ENCODE data around the gene TIA1.
"Not testable (repeated sequence)": the region's sequence is repeated elsewhere in the genome, so short reads cannot be mapped to it uniquely, and the experiment has no call there.

TIA1 gene, protein sequence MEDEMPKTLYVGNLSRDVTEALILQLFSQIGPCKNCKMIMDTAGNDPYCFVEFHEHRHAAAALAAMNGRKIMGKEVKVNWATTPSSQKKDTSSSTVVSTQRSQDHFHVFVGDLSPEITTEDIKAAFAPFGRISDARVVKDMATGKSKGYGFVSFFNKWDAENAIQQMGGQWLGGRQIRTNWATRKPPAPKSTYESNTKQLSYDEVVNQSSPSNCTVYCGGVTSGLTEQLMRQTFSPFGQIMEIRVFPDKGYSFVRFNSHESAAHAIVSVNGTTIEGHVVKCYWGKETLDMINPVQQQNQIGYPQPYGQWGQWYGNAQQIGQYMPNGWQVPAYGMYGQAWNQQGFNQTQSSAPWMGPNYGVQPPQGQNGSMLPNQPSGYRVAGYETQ

DNA sequence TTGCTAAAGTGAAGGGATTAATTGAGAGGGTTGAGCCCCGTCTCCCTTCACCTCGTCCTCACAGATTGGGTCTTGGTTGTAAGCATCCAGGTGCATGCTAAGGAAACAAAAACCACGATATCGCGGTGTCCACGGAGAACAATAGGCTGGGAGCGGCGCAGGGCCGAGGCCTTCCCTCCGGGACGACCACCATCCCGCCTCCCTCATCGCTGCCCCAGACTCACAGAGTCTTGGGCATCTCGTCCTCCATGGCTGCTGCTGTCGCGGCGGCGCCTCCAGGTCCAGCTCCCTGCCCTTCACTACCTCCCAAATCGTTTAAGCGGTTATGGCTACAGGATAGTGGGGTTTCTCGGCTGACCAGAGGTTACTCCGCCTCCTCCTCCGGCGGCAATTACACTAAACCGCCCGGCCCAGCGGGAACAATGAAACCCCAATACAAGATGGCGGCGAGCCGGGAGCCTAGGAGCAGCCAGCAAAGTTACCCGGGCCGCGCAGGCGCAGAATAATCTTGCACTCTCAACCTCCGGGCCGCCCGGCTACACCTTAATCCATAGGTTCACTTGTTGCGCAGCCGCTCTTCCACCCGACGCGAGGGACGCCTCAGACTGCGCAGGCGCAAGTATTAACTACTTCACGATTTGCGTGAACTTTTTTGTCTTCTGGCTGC is at the start of gene TIA1:
Gene TIA1, minus strand, starts transcription at position 448 of the 667 bp plus-strand sequence. Its CDS starts 198 bp downstream, at position 250.
- no peaks in the 10 kb centered on the region for H3K36me3 ChIP-seq (ENCODE audit: control insufficient read depth in 2 of 2, insufficient read depth in 2 of 2, low read length in 2 of 2)
- peak within 1 kb of the TSS; percentile 89 to 99 for H3K9ac ChIP-seq (ENCODE audit: low read length in 2 of 2)
- peak within 1 kb of the TSS; percentile 95 to 100 for H3K4me3 ChIP-seq (ENCODE audit: low read length in 2 of 2)
- H3K27me3 ChIP-seq (ENCODE audit: control insufficient read depth in 1 of 2, insufficient read depth in 2 of 2, low read length in 2 of 2), result no peaks in the 10 kb centered on the region
- H3K9me3 ChIP-seq (ENCODE audit: control insufficient read depth in 2 of 2, low read length in 2 of 2), result no peaks in the 10 kb centered on the region
- no peaks in the 10 kb centered on the region for H3K4me1 ChIP-seq (ENCODE audit: control insufficient read depth, insufficient read depth, low read length)
- peak within 1 kb of the TSS; percentile 92 for H3K27ac ChIP-seq (ENCODE audit: low read length)

- not testable (repeated sequence) for H3K4me1 ChIP-seq (ENCODE audit: control insufficient read depth, insufficient read depth, low read length); H3K4me3 ChIP-seq (ENCODE audit: low read length in 2 of 2); H3K27me3 ChIP-seq (ENCODE audit: control insufficient read depth in 1 of 2, insufficient read depth in 2 of 2, low read length in 2 of 2); H3K36me3 ChIP-seq (ENCODE audit: control insufficient read depth in 2 of 2, insufficient read depth in 2 of 2, low read length in 2 of 2); H3K9me3 ChIP-seq (ENCODE audit: control insufficient read depth in 2 of 2, low read length in 2 of 2); H3K27ac ChIP-seq (ENCODE audit: low read length); H3K9ac ChIP-seq (ENCODE audit: low read length in 2 of 2)
These were observed 49.4 kb upstream of the TIA1 start for GRCh38 chr2:70297828-70298227.

DNA sequence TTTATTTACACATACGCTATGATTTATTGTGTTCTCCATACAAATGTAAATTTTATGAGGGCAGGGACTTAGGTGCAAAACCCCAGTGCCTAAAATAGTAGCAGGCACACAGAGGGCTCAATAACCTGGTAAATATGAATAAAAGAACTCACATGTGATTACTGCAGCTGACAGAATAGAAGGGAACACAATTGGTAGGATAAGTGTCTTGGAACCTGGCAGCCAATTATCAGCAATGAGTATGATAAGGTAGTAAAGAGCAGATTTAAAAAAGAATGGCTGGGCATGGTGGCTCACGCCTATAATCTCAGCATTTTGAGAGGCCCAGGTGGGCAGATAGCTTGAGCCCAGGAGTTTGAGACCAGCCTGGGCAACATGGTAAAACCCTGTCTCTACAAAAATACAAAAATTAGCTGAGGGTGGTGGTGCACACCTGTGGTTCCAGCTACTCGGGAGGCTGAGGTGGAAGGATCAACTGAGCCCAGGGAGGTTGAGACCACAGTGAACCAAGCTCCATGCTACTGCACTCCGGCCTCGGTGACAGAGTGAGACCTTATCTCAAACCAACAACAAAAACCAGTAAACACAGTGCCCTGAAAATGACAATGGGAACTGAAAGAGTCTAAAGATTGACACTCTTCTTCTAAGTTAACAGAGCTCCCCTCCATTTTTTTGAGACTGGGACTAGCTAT is 35.2 kb upstream of the TIA1 start:
- H3K9ac ChIP-seq (ENCODE audit: low read length in 2 of 2), result no peak overlapping the region
- H3K27me3 ChIP-seq (ENCODE audit: control insufficient read depth in 1 of 2, insufficient read depth in 2 of 2, low read length in 2 of 2), result no peaks in the 10 kb centered on the region
- H3K27ac ChIP-seq (ENCODE audit: low read length), result no peak overlapping the region
- H3K9me3 ChIP-seq (ENCODE audit: control insufficient read depth in 2 of 2, low read length in 2 of 2), result no peaks in the 10 kb centered on the region
- H3K36me3 ChIP-seq (ENCODE audit: control insufficient read depth in 2 of 2, insufficient read depth in 2 of 2, low read length in 2 of 2), result peaks cover 32 to 53% of the 10 kb centered on the region in 2 donors
- no peak overlapping the region for H3K4me3 ChIP-seq (ENCODE audit: low read length in 2 of 2)
- no peaks in the 10 kb centered on the region for H3K4me1 ChIP-seq (ENCODE audit: control insufficient read depth, insufficient read depth, low read length)

- peaks cover 32 to 48% of the 10 kb centered on the region in 2 donors for H3K36me3 ChIP-seq (ENCODE audit: control insufficient read depth in 2 of 2, insufficient read depth in 2 of 2, low read length in 2 of 2)
- H3K9ac ChIP-seq (ENCODE audit: low read length in 2 of 2), result no peak overlapping the region
- H3K4me1 ChIP-seq (ENCODE audit: control insufficient read depth, insufficient read depth, low read length), result no peaks in the 10 kb centered on the region
- no peak overlapping the region for H3K4me3 ChIP-seq (ENCODE audit: low read length in 2 of 2)
- no peaks in the 10 kb centered on the region for H3K27me3 ChIP-seq (ENCODE audit: control insufficient read depth in 1 of 2, insufficient read depth in 2 of 2, low read length in 2 of 2)
- no peak overlapping the region for H3K27ac ChIP-seq (ENCODE audit: low read length)
- no peaks in the 10 kb centered on the region for H3K9me3 ChIP-seq (ENCODE audit: control insufficient read depth in 2 of 2, low read length in 2 of 2)
These were observed 34.0 kb upstream of the TIA1 start for GRCh38 chr2:70282439-70282838.

DNA sequence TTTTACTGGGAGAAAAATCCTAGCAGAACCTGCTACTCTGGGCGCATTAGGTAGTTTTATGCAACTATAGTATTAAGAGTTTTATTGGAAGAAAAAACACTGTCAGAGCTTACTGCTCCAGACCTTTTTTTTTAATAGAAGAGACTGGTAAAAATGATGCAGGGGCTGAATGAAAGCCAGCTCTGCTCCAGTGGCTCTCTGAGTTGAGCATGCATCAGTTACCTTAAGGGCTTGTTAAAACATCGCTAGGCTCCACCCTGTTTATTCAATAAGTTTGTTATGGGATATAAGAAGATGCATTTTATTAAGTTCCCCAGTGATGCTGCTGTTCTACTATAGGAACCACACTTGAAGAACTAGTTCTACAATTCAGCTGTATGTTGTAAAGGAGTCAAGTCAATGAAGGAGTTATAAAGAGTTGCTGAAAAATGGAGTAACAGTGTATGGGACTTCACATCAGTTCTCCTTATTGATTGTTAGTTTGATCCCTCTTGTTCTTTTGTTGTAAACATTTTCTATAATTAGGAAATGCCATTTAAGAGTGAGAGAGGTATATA is 31.9 kb upstream of the TIA1 start:
- no peak overlapping the region for H3K9ac ChIP-seq (ENCODE audit: low read length in 2 of 2)
- no peaks in the 10 kb centered on the region for H3K9me3 ChIP-seq (ENCODE audit: control insufficient read depth in 2 of 2, low read length in 2 of 2)
- no peak overlapping the region for H3K27ac ChIP-seq (ENCODE audit: low read length)
- H3K36me3 ChIP-seq (ENCODE audit: control insufficient read depth in 2 of 2, insufficient read depth in 2 of 2, low read length in 2 of 2), result peaks cover 30 to 44% of the 10 kb centered on the region in 2 donors
- no peak overlapping the region for H3K4me3 ChIP-seq (ENCODE audit: low read length in 2 of 2)
- no peaks in the 10 kb centered on the region for H3K27me3 ChIP-seq (ENCODE audit: control insufficient read depth in 1 of 2, insufficient read depth in 2 of 2, low read length in 2 of 2)
- H3K4me1 ChIP-seq (ENCODE audit: control insufficient read depth, insufficient read depth, low read length), result no peaks in the 10 kb centered on the region

DNA sequence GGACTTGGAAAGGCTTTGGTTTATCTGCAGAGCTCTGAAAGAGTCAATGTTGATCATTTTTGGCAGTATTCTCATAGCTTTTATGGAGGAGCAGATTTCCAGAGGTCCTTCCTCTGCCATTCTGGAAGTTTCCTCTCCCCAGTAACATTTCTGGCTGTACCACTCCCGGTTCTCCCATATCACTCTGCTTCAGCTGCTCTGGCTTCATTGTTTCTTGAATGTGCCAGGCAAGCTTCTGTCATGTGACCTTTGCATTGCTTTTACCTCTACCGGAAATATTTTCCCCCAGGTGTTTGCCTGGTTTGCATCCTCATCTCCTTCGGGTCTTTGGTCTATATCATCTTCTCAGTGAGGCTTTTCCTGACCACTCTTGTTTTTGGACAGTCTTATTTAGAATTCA is 21.9 kb upstream of the TIA1 start:
- Histone ChIP-seq H3K9me3 (ENCODE audit: control insufficient read depth in 2 of 2, low read length in 2 of 2) (no peaks in the 10 kb centered on the region), H3K27me3 (ENCODE audit: control insufficient read depth in 1 of 2, insufficient read depth in 2 of 2, low read length in 2 of 2) (no peaks in the 10 kb centered on the region), H3K36me3 (ENCODE audit: control insufficient read depth in 2 of 2, insufficient read depth in 2 of 2, low read length in 2 of 2) (peaks cover 10 to 11% of the 10 kb centered on the region in 2 donors), H3K4me1 (ENCODE audit: control insufficient read depth, insufficient read depth, low read length) (no peaks in the 10 kb centered on the region), H3K9ac (ENCODE audit: low read length in 2 of 2) (no peak overlapping the region), H3K27ac (ENCODE audit: low read length) (no peak overlapping the region), H3K4me3 (ENCODE audit: low read length in 2 of 2) (no peak overlapping the region)

DNA sequence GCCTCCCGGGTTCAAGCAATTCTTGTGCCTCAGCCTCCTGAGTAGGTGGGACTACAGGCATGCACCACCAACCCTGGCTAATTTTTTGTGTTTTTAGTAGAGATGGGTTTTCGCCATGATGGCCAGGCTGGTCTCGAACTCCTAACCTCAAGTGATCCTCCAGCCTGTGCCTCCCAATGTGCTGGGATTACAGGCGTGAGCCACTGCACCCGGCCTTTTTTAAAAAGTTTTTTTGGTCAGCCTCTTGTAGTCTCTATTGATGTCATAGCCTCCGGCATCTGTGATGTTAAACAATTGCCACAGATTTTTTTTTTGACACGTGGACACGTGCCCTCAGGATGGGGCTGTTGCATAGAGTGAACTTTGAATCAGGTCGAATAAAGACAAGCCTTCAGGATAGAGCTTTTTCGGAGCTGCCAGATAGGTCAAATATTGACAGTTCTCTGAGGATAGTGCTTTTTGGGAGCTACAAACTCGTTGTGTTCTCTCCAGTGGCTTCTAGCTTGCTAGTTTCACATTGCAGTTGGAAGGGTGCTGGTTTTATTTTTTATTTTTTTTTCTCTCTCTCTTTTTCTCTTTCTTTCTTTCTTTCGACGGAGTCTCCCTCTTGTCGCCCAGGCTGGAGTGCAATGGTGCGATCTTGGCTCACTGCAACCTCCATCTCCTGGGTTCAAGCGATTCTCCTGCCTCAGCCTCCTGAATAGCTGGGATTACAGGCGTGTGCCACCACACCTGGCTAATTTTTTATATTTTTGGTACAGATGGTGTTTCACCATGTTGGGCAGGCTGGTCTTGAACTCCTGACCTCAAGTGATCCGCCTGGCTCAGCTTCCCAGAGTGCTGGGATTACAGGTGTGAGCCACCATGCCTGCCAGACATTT is 21.2 kb upstream of the TIA1 start:
- H3K27me3 ChIP-seq (ENCODE audit: control insufficient read depth in 1 of 2, insufficient read depth in 2 of 2, low read length in 2 of 2); H3K9me3 ChIP-seq (ENCODE audit: control insufficient read depth in 2 of 2, low read length in 2 of 2); H3K36me3 ChIP-seq (ENCODE audit: control insufficient read depth in 2 of 2, insufficient read depth in 2 of 2, low read length in 2 of 2); H3K27ac ChIP-seq (ENCODE audit: low read length); H3K4me1 ChIP-seq (ENCODE audit: control insufficient read depth, insufficient read depth, low read length); H3K4me3 ChIP-seq (ENCODE audit: low read length in 2 of 2); H3K9ac ChIP-seq (ENCODE audit: low read length in 2 of 2): not testable (repeated sequence)

GRCh38 chr2:70266925-70267324 is 18.5 kb upstream of the TIA1 start:
- H3K36me3 ChIP-seq (ENCODE audit: control insufficient read depth in 2 of 2, insufficient read depth in 2 of 2, low read length in 2 of 2), result peaks cover 8 to 13% of the 10 kb centered on the region in 2 donors
- not testable (repeated sequence) for H3K4me1 ChIP-seq (ENCODE audit: control insufficient read depth, insufficient read depth, low read length); H3K9me3 ChIP-seq (ENCODE audit: control insufficient read depth in 2 of 2, low read length in 2 of 2); H3K27me3 ChIP-seq (ENCODE audit: control insufficient read depth in 1 of 2, insufficient read depth in 2 of 2, low read length in 2 of 2); H3K9ac ChIP-seq (ENCODE audit: low read length in 2 of 2); H3K4me3 ChIP-seq (ENCODE audit: low read length in 2 of 2); H3K27ac ChIP-seq (ENCODE audit: low read length)

DNA sequence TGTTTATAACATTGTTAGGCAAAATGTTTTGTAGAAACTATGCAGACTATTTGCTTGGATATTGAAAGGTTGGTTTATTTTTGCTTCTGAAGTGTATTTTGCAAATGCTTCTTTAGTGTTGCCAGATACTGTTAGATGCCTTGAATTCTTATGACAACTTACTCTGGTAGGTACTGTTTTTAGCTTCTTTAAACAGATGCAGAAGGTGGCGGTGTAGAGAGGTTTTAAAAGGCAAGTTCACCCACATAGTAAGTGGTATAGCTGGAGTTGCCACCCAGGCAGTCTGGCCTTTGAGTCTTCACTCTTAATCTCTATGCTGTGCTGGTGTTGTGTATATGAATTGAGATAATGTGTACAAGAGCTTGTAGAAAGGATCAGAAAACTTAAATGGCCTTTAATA is 13.1 kb upstream of the TIA1 start:
- Histone ChIP-seq H3K27ac (ENCODE audit: low read length) (no peak overlapping the region), H3K9ac (ENCODE audit: low read length in 2 of 2) (peak overlapping the region in 1 of 2 donors; percentile 6), H3K4me1 (ENCODE audit: control insufficient read depth, insufficient read depth, low read length) (peaks cover 27% of the 10 kb centered on the region), H3K4me3 (ENCODE audit: low read length in 2 of 2) (peak overlapping the region; percentile 8 to 13), H3K9me3 (ENCODE audit: control insufficient read depth in 2 of 2, low read length in 2 of 2) (peaks cover 0 to 3% of the 10 kb centered on the region in 2 donors), H3K36me3 (ENCODE audit: control insufficient read depth in 2 of 2, insufficient read depth in 2 of 2, low read length in 2 of 2) (peaks cover 8 to 13% of the 10 kb centered on the region in 2 donors), H3K27me3 (ENCODE audit: control insufficient read depth in 1 of 2, insufficient read depth in 2 of 2, low read length in 2 of 2) (no peaks in the 10 kb centered on the region)

DNA sequence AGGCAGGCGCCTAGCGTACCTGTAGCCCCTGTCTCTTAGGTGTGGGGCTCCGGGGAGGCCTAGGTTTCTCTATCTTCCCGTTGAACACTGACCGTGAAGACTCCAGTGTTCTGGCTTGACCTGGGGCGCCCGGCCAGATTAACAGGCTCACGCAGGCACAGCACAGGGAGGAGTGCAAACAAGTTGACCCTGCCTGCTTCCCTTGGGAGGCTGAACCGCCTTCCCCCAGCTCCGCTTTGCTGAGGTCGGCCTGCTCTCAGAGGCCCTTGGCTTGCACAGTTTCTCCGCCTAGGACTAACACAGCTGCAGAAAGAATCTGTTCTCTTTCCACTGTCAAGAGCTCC is 10.1 kb upstream of the TIA1 start:
- Histone ChIP-seq H3K9me3 (ENCODE audit: control insufficient read depth in 2 of 2, low read length in 2 of 2) (peaks cover 0 to 3% of the 10 kb centered on the region in 2 donors), H3K27ac (ENCODE audit: low read length) (peak overlapping the region; percentile 53), H3K27me3 (ENCODE audit: control insufficient read depth in 1 of 2, insufficient read depth in 2 of 2, low read length in 2 of 2) (no peaks in the 10 kb centered on the region), H3K4me1 (ENCODE audit: control insufficient read depth, insufficient read depth, low read length) (peaks cover 25% of the 10 kb centered on the region), H3K9ac (ENCODE audit: low read length in 2 of 2) (peak overlapping the region; percentile 62 to 64), H3K4me3 (ENCODE audit: low read length in 2 of 2) (peak overlapping the region; percentile 70 to 84), H3K36me3 (ENCODE audit: control insufficient read depth in 2 of 2, insufficient read depth in 2 of 2, low read length in 2 of 2) (peaks cover 4% of the 10 kb centered on the region in 2 donors)
